Frontal cortex (tissue), 4 donors: Measurements from ENCODE around the gene C16orf87. TPM values are rescaled to one million over a fixed set of nuclear protein-coding genes. Genes with fewer than 3 reads are reported as not detected.
A peak's percentile ranks its signal among the peaks of the same experiment; 100 is the strongest.
"Not testable (repeated sequence)": the region's sequence is repeated elsewhere in the genome, so short reads cannot be mapped to it uniquely, and the experiment has no call there.

Experiments
- DNase-seq, 2 donors: peaks; one replicate each; pipeline ENCODE4 v3.0.0; 2012; ENCODE audit warnings: low spot score in 2 of 2
- FAIRE-seq: peaks from 2 replicates; lab custom pipeline; 2012; peaks lifted over from hg19 to GRCh38; lab: Jason Lieb, UNC
- total RNA-seq: library from RNA; depleted of rRNA; stranded (reverse); fragments of >200 nt; gene quantifications from one replicate; pipeline ENCODE4 v1.2.3, GENCODE V29; 2014
- donor health status: control.
- donor health status: control.
- donor health status: control.

C16orf87 gene, protein sequence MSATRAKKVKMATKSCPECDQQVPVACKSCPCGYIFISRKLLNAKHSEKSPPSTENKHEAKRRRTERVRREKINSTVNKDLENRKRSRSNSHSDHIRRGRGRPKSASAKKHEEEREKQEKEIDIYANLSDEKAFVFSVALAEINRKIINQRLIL
- 40.8 TPM for total RNA-seq

DNA sequence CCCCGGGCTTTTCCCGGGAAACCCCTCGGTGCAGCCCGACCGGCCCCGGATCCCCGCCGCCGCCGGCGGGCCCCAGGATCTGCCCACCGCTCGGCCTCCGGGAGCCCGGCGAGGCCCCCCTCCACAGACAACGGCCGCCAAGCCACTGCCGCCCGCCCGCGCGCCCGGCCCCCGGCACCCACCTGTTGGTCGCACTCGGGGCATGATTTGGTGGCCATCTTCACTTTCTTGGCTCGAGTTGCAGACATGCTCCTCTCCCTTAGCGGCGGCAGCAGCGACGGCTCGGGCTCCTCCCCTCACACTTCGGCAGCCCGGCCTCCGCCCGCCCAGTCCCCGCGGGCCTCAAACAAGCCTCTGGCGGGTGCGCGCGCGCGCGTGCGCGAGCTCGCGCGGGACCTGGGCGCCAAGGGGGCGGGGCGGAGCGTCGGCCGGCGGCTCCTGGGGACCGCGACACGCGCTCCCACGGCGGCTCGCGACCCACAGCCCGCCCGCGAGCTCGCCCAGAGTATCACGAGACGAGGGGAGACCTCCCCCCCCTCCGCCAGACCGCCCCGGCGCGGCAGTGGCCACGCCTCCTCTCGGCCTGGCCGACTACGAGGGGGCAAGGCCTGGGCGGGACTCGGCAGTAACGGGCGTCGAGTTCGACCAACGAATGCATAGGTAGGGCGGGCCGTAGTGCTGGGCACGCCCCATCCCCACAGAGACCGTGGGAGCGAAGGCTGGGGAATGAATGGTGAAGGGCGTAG, at the start of gene C16orf87:
Gene C16orf87 (minus strand): TSS at position 279 of the 746 bp plus-strand sequence. CDS start 31 bp downstream, at position 248.
- FAIRE-seq (peak; percentile 39), DNase-seq (peak; percentile 94 to 95)

GRCh38 chr16:46875243-46875642, 44.3 kb upstream of the C16orf87 start:
- FAIRE-seq (no peak), DNase-seq (no peak)

DNA sequence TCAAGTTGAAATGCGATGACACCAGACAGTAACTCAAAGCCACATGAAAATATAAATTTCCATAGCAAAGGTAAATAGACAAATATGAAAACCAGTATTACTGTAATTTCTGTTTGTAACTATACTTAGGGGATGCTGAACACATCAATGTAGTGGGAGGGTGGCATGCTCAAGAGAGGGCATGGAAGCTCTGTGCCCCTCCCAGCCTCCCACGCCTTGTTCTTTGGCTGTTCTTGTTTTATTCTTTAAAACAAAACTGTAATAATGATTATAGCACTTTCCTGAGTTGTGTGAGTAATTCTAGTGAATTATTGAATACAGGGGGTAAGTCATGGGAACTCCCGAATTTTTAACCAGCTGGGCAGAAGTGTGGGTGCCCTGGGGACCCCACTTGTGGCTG, 42.2 kb upstream of the C16orf87 start:
- no peak for FAIRE-seq
- DNase-seq, result no peak

DNA sequence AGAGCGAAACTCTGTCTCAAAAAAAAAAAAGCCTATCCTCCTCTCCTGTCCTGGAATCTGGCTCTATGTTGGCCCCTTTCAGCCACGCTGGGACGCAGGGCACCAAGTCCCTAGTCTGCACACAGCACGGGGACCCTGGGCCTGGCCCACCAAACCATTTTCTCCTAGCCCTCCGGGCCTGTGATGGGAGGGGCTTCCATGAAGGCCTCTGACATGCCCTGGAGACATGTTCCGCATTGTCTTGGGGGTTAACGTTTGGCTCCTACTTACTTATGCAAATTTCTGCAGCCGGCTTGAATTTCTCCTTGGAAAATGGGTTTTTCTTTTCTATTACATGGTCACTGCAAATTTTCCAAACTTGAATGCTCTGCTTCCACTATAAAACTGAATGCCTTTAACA, 40.6 kb upstream of the C16orf87 start:
- no peak for DNase-seq
- no peak for FAIRE-seq

- not testable (repeated sequence) for DNase-seq, FAIRE-seq
Observed at GRCh38 chr16:46868891-46869290, 37.9 kb upstream of the C16orf87 start.

DNA sequence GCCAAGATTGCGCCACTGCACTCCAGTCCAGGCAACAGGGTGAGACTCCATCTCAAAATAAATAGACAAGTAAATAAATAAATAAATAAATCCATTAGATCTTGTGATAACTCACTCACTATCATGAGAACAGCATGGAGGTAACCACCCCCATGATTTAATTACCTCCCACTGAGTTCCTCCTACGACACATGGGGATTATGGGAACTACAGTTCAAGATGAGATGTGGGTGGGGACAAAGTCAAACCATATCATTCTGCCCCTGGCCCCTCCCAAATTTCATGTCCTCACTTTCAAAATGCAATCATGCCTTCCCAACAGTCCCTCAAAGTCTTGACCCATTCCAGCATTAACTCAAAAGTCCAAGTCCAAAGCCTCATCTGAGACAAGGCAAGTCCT, 36.5 kb upstream of the C16orf87 start:
- FAIRE-seq, DNase-seq: not testable (repeated sequence)

DNA sequence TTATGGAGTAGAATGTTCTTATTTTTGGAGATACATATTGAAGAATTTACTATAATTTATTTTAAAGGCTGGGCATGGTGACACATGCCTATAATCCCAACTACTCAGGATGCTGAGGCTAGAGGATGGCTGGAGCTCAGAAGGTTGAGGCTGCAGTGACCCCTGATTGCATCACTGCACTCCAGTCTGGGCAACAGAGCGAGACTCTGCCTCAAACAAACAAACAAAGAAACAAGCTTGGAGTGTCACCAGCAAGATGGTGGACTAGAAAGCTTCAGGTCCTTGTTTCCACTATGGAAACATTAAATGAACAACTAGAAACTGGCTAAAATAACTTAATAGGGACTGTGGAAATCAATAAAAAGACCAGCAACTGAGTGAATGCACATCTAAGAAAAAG, 35.3 kb upstream of the C16orf87 start:
- FAIRE-seq (no peak), DNase-seq (no peak)

GRCh38 chr16:46862555-46863447, 31.8 kb upstream of the C16orf87 start:
- FAIRE-seq, result no peak

DNA sequence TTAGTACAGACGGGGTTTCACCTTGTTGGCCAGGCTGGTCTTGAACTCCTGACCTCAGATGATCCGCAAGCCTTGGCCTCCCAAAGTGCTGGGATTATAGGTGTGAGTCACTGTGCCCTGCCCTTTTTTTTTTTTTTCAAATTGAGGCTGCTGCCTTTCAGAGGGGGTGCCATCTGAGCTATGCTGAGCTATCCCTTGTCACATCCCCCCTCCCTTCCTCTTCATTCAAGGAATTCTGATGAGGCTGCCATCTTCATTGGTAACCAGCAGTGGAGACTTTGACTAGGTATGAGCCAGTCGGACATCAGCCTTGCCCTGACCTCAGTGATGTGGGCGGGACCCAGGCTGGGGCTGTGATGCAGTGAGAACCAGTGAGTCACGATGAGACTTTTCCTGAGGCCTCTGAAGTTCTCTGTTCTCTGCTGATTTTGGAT, 28.8 kb upstream of the C16orf87 start:
- DNase-seq (no peak), FAIRE-seq (no peak)

More at GRCh38 chr16:46862555-46863447, 31.8 kb upstream of the C16orf87 start:
- no peak for DNase-seq

- DNase-seq (no peak), FAIRE-seq (no peak)
Observed at GRCh38 chr16:46858151-46858550, 27.2 kb upstream of the C16orf87 start.

- FAIRE-seq, result no peak
- peak in 1 of 2 donors; percentile 62 for DNase-seq
Observed at GRCh38 chr16:46857368-46857945, 26.5 kb upstream of the C16orf87 start.

DNA sequence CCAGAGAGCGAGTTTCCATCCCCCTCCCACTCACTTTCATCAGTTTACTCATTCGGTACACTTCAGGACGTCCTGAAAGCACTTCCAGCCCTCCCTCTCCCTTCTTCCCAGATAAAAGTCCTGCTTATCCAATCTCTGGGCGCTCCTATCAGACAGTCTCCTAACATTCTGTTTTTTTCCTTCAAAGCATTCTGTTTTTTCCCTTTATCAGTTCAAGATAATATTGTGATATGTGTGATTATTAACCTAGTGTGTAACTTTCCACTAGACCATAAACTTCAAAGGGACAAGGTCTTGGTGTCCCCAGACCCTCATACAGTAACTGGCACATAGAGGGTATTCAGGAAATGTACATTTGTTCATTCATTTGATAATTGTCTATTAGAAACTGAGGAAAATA, 24.4 kb upstream of the C16orf87 start:
- no peak for FAIRE-seq

GRCh38 chr16:46854846-46855245, 23.9 kb upstream of the C16orf87 start:
- DNase-seq (no peak), FAIRE-seq (no peak)

More for the DNA sequence above, 24.4 kb upstream of the C16orf87 start:
- DNase-seq, result no peak

GRCh38 chr16:46853713-46854443, 22.9 kb upstream of the C16orf87 start:
- DNase-seq (peak; percentile 74 to 76), FAIRE-seq (no peak)

- DNase-seq (no peak), FAIRE-seq (no peak)
Observed at GRCh38 chr16:46852130-46852529, 21.1 kb upstream of the C16orf87 start.

GRCh38 chr16:46850619-46851555, 19.9 kb upstream of the C16orf87 start:
- DNase-seq (no peak), FAIRE-seq (no peak)

DNA sequence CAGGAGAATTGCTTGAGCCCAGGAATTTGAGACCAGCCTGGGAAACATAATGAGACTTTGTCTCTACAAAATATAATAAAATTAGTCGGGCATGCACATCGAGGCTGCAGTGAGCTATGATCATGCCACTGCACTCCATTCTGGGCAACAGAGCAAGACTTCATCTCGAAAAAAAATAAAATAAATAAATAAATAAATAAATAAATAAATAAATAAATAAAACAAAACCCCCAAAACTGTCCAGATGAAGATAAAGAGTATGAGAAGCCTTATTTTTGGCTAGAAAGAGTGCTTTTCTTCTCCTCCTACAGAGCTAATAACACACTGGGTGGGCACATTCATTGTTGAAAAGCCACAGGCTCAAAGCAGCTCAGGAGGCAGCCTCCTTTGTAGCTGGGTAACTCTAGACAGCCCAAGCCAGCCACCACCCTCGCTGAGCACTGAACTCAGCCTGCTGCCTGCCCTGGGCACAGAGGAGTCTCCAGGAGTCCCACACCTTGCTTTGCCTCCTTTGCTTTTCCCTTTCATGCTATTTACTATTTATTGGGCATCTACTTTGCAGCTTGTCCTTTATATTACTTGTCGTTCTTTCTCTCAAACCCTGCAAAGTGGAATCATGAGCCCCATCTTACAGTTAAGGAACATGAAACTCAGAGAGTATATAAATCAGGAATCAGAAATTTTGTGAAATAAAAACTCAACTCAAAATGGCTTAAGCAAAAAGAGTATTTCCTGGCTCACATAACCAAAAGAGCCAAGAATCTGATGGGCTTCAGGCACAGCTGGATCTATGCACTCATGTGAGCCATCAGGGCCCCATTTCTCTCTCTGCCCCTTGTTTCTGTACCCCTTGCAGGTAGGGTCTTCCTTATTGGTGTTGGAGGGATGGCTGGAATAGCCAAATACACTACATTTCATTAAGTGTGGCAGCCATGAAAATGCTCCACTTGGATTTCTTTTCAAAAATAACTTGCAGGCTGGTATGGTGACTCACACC, 18.1 kb upstream of the C16orf87 start:
- FAIRE-seq (no peak), DNase-seq (no peak)
